Neuronal stem cell (in vitro differentiated cells): Measurements from ENCODE around the gene NDUFAF5.

Source experiments
- DNase-seq: peaks from one replicate; pipeline ENCODE4 v3.0.0-alpha.2; 2013; ENCODE audit warnings: low spot score
- H2AFZ ChIP-seq: one replicate; pipeline ENCODE4 v1.6.1; 2013; ENCODE audit warnings: mild to moderate bottlenecking, low read length, inconsistent platforms
- H2AK5ac ChIP-seq: 2 replicates; pipeline ENCODE4 v1.6.1; 2013; ENCODE audit warnings: low read depth, mild to moderate bottlenecking, inconsistent platforms, low read length, moderate library complexity, mixed read lengths
- H2BK120ac ChIP-seq: 2 replicates; pipeline ENCODE4 v1.6.1; 2013; ENCODE audit warnings: low read depth, mild to moderate bottlenecking, inconsistent platforms, low read length, moderate library complexity, mixed read lengths
- H2BK12ac ChIP-seq: one replicate; pipeline ENCODE4 v1.6.1; 2013; ENCODE audit warnings: low read length, inconsistent platforms
- H2BK15ac ChIP-seq: 2 replicates; pipeline ENCODE4 v1.6.1; 2013; ENCODE audit warnings: mild to moderate bottlenecking, low read length, inconsistent platforms, mixed read lengths
- H2BK5ac ChIP-seq: one replicate; pipeline ENCODE4 v1.6.1; 2013; ENCODE audit warnings: inconsistent platforms, mild to moderate bottlenecking, low read length, moderate library complexity
- H3K14ac ChIP-seq: one replicate; pipeline ENCODE4 v1.6.1; 2013; ENCODE audit warnings: low read length, inconsistent platforms
- H3K18ac ChIP-seq: 2 replicates; pipeline ENCODE4 v1.6.1; 2013; ENCODE audit warnings: low read length, inconsistent platforms
- H3K23ac ChIP-seq: 2 replicates; pipeline ENCODE4 v1.6.1; 2013; ENCODE audit warnings: low read depth, mild to moderate bottlenecking, mixed read lengths, low read length, inconsistent platforms; ENCODE audit not compliant: poor library complexity
- H3K27ac ChIP-seq: replicated peaks from 3 replicates; pipeline ENCODE4 v1.5.1; 2013; ENCODE audit warnings: low read length, inconsistent platforms
- H3K27me3 ChIP-seq, 3 experiments: 2 replicates each; pipeline ENCODE4 v1.6.1; 2013; ENCODE audit warnings: low read length in 3 of 3, mild to moderate bottlenecking in 2 of 3, inconsistent platforms in 1 of 3, low read depth in 1 of 3, mixed read lengths in 1 of 3, moderate library complexity in 1 of 3; ENCODE audit not compliant: control insufficient read depth in 3 of 3, insufficient read depth in 3 of 3
- H3K36me3 ChIP-seq, 2 donors: replicated peaks in 1 of 2; 2 replicates each; pipeline ENCODE4 v1.6.1; 2013; ENCODE audit warnings: low read length in 2 of 2; ENCODE audit not compliant: control insufficient read depth in 2 of 2, insufficient read depth in 2 of 2
- H3K4ac ChIP-seq: 2 replicates; pipeline ENCODE4 v1.6.1; 2013; ENCODE audit warnings: inconsistent platforms, mild to moderate bottlenecking, low read length, moderate library complexity
- H3K4me1 ChIP-seq, 2 donors: 1 replicate in 1 of 2; 2 replicates in 1 of 2; pipeline ENCODE4 v1.6.1; 2013; ENCODE audit warnings: low read length in 2 of 2, low read depth in 1 of 2; ENCODE audit not compliant: control insufficient read depth in 2 of 2, insufficient read depth in 1 of 2
- H3K4me2 ChIP-seq: one replicate; pipeline ENCODE4 v1.6.1; 2013; ENCODE audit warnings: mild to moderate bottlenecking, low read length, inconsistent platforms; ENCODE audit not compliant: insufficient read depth, poor library complexity, severe bottlenecking
- H3K4me3 ChIP-seq, 2 donors: 2 replicates each; pipeline ENCODE4 v1.5.1; 2013; ENCODE audit warnings: low read length in 2 of 2, mild to moderate bottlenecking in 2 of 2, inconsistent platforms in 1 of 2, moderate library complexity in 1 of 2
- H3K79me1 ChIP-seq: one replicate; pipeline ENCODE4 v1.6.1; 2013; ENCODE audit warnings: low read depth, mild to moderate bottlenecking, inconsistent platforms, low read length, moderate library complexity
- H3K9ac ChIP-seq: one replicate; pipeline ENCODE4 v1.6.1; 2013; ENCODE audit warnings: mild to moderate bottlenecking, low read depth, low read length, inconsistent platforms; ENCODE audit not compliant: poor library complexity
- H3K9me3 ChIP-seq, 2 donors: replicated peaks in 1 of 2; 2 replicates each; pipeline versions ENCODE3 to v1.6.1; 2013; ENCODE audit warnings: low read length in 2 of 2, mild to moderate bottlenecking in 2 of 2, inconsistent platforms in 1 of 2, low read depth in 1 of 2, mixed read lengths in 1 of 2, moderate library complexity in 1 of 2; ENCODE audit not compliant: control insufficient read depth in 2 of 2, insufficient read depth in 1 of 2
- H4K8ac ChIP-seq: one replicate; pipeline ENCODE4 v1.6.1; 2013; ENCODE audit warnings: low read depth, mild to moderate bottlenecking, inconsistent platforms, low read length, moderate library complexity
- H4K91ac ChIP-seq: one replicate; pipeline ENCODE4 v1.6.1; 2013; ENCODE audit warnings: low read length, low read depth, mild to moderate bottlenecking, inconsistent platforms; ENCODE audit not compliant: poor library complexity
- WGBS, 2 donors: extraction: QIAGEN DNeasy Blood & Tissue Kit; methylation state at CpG; one replicate each; pipeline ENCODE4 v1.1.7; 2013; ENCODE audit warnings: missing lambda C conversion rate in 2 of 2, mixed read lengths in 1 of 2; ENCODE audit not compliant: insufficient read length in 2 of 2, insufficient replicate concordance in 1 of 2; ENCODE audit errors: extremely low coverage in 2 of 2; 5-methylcytosine and 5-hydroxymethylcytosine counted together

The NDUFAF5 gene

DNA sequence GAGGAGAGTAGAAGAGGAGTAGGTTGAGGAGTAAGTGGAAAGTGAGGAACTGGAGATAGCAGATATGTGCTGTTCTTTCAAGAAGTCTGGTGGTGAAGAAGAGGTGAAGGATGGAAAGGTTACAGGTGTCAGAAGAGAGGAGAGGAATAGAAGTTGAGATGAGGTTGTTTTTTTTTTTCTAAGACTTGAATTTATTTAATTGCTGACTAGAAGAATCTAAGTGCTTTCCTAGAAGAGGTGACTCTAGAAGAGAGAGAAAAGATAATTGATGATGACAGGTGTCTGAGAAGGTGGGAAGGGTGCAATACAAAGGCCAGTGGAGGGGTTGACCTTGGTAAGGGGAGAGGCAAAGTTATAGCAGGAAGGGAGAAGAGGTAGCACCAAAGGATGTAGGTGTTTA lies 25.6 kb downstream of the NDUFAF5 start:
- DNase-seq = no peak
- no peak overlapping the region for H4K8ac ChIP-seq

DNA sequence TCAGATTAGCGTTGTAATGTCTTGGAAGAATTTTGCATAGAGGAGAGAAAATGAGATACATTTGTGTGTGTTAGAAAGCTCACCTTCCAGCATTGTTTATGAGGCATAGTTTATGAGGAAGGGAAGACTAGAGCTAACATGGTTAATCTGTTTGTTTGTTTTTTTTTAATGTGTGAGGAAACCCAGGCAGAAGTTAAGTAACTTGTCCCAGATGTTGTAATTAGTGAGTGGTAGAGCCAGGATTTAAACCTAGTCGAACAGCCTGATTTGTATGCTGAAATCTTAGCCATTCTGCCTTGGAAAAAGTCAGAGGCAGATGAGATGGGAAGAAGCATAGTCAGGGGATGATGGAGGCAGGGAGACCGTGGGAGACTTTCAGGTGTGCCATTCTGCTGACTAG lies 29.1 kb downstream of the NDUFAF5 start:
- Histone ChIP-seq H3K23ac (no peak overlapping the region), H4K91ac (no peak overlapping the region), H2AK5ac (no peak overlapping the region), H3K4me1 (no peaks in the 10 kb centered on the region), H3K36me3 (peaks cover 20 to 99% of the 10 kb centered on the region in 2 donors), H3K4me3 (no peak overlapping the region), H3K27me3 (no peaks in the 10 kb centered on the region), H2BK15ac (no peak overlapping the region), H3K9me3 (no peaks in the 10 kb centered on the region), H3K9ac (no peak overlapping the region), H2BK12ac (no peak overlapping the region), H2BK120ac (no peak overlapping the region), H2BK5ac (no peak overlapping the region), H3K4me2 (no peak overlapping the region), H4K8ac (no peak overlapping the region), H3K27ac (no peak overlapping the region), H3K79me1 (no peaks in the 10 kb centered on the region), H2AFZ (no peak overlapping the region), H3K14ac (no peak overlapping the region), H3K18ac (no peak overlapping the region), H3K4ac (no peak overlapping the region)
- WGBS, 2 donors = no CpG with 5 or more reads among the region's 3 CpGs
- DNase-seq = no peak

More for the DNA sequence above, 25.6 kb downstream of the NDUFAF5 start:
- no peak overlapping the region for H2AFZ ChIP-seq
- no peak overlapping the region for H3K4ac ChIP-seq
- no peak overlapping the region for H2BK5ac ChIP-seq
- no peak overlapping the region for H3K23ac ChIP-seq
- H3K9me3 ChIP-seq = no peaks in the 10 kb centered on the region
- H3K79me1 ChIP-seq = no peaks in the 10 kb centered on the region
- no peak overlapping the region for H2BK12ac ChIP-seq
- no peak overlapping the region for H2BK120ac ChIP-seq
- H3K18ac ChIP-seq = no peak overlapping the region
- no peak overlapping the region for H2BK15ac ChIP-seq
- H2AK5ac ChIP-seq = no peak overlapping the region
- no peaks in the 10 kb centered on the region for H3K27me3 ChIP-seq
- no peak overlapping the region for H3K27ac ChIP-seq
- no peak overlapping the region for H3K4me3 ChIP-seq
- no peak overlapping the region for H3K14ac ChIP-seq
- no peak overlapping the region for H4K91ac ChIP-seq
- H3K4me2 ChIP-seq = no peak overlapping the region
- H3K36me3 ChIP-seq = peaks cover 18 to 94% of the 10 kb centered on the region in 2 donors
- no peaks in the 10 kb centered on the region for H3K4me1 ChIP-seq
- no peak overlapping the region for H3K9ac ChIP-seq

DNA sequence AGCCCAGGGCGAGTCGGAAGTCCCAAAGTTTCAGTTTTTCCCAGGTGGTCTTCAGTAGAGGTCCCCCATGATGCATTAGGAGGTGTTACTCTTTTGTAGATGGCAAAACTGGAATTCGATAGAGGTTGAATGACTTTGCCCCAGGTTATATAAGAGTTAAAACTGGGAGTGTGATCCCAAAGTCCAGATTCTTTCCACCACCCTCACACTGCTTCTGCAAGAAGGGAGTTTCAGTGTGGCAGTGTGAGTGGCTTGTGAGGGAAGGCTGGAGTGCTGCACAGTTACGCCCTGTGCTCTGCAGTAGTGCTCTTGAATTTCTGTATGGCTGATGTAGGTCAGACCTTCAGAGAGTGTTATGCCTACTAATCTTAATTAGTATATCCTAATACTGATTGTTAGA lies 29.8 kb downstream of the NDUFAF5 start:
- WGBS, 2 donors = no CpG with 5 or more reads among the region's 4 CpGs
- no peak overlapping the region for H4K8ac ChIP-seq
- no peak overlapping the region for H3K14ac ChIP-seq
- no peak overlapping the region for H3K4me3 ChIP-seq
- H3K27ac ChIP-seq = no peak overlapping the region
- no peak overlapping the region for H3K23ac ChIP-seq
- no peak overlapping the region for H2AFZ ChIP-seq
- no peaks in the 10 kb centered on the region for H3K9me3 ChIP-seq
- no peak for DNase-seq
- no peak overlapping the region for H2BK5ac ChIP-seq
- H3K18ac ChIP-seq = no peak overlapping the region
- H3K4ac ChIP-seq = no peak overlapping the region
- no peak overlapping the region for H2BK12ac ChIP-seq
- no peak overlapping the region for H3K4me2 ChIP-seq
- H2BK15ac ChIP-seq = no peak overlapping the region
- H4K91ac ChIP-seq = no peak overlapping the region
- no peaks in the 10 kb centered on the region for H3K79me1 ChIP-seq
- H2AK5ac ChIP-seq = no peak overlapping the region
- no peaks in the 10 kb centered on the region for H3K4me1 ChIP-seq
- no peak overlapping the region for H2BK120ac ChIP-seq
- H3K9ac ChIP-seq = no peak overlapping the region
- H3K36me3 ChIP-seq = peaks cover 16 to 91% of the 10 kb centered on the region in 2 donors
- H3K27me3 ChIP-seq = no peaks in the 10 kb centered on the region

DNA sequence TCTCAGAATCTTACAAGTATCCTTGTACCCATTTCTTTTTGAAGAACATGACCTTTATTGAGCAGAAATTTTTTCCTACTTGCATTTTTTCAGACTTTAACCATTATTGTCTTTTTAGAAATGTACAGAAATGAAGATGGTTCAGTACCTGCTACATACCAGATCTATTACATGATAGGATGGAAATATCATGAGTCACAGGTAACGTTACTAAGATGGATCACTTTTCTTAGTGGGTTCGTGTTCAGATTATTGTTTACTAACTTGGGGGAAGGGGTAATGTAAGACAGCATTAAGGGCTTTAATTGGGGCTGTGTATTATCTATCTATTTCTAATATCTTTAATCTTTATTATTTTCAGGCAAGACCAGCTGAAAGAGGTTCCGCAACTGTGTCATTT lies 31.9 kb downstream of the NDUFAF5 start:
- Histone ChIP-seq H3K79me1 (no peaks in the 10 kb centered on the region), H3K9ac (no peak overlapping the region), H3K4me1 (no peaks in the 10 kb centered on the region), H2BK120ac (no peak overlapping the region), H3K27ac (no peak overlapping the region), H4K8ac (no peak overlapping the region), H3K27me3 (no peaks in the 10 kb centered on the region), H2AK5ac (no peak overlapping the region), H3K4ac (no peak overlapping the region), H3K4me2 (no peak overlapping the region), H3K14ac (no peak overlapping the region), H2BK12ac (no peak overlapping the region), H4K91ac (no peak overlapping the region), H2BK5ac (no peak overlapping the region), H2BK15ac (no peak overlapping the region), H3K23ac (no peak overlapping the region), H3K36me3 (peaks cover 11 to 70% of the 10 kb centered on the region in 2 donors), H3K9me3 (no peaks in the 10 kb centered on the region), H3K18ac (no peak overlapping the region), H2AFZ (no peak overlapping the region), H3K4me3 (no peak overlapping the region)
- no peak for DNase-seq
- no CpG with 5 or more reads among the region's 3 CpGs for WGBS, 2 donors
